ENCODE measurements around the gene ARHGAP42.

DNA sequence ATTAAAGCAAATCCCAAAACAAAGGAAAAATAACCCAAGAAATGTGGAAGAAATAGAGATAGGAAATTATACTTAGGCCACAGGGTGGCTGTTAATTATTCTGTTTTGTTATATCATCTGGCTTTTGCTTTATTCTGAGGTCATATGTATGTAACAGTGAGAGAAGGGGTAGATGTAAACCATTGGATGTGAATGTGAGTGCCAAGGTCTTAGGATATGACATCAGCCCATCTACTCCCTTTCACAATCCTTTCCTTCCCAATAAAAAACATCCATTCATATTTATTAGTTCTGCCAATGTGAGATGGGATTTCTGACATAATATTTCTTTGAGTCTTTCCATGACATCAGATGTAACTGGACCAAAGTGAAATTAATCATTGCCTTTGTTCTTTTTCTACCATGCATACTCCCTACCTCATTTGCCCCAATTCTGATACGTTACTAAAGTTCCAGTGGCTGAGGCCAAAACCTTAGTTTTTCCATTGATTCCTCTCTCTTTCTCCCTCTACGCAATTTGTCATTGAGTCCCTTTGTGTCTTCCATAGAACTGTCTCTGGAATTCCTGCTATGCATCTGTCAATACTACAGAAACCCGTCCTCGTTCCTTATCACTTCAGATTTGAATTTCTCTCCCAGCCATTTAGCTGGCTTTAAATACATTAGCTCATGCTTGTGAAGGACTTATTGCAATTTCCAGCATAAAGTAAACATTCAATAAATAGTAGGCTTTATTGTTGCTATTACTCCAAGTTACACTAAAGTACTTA lies 170.3 kb downstream of the ARHGAP42 start:
- TF ChIP-seq, protein P1, sequence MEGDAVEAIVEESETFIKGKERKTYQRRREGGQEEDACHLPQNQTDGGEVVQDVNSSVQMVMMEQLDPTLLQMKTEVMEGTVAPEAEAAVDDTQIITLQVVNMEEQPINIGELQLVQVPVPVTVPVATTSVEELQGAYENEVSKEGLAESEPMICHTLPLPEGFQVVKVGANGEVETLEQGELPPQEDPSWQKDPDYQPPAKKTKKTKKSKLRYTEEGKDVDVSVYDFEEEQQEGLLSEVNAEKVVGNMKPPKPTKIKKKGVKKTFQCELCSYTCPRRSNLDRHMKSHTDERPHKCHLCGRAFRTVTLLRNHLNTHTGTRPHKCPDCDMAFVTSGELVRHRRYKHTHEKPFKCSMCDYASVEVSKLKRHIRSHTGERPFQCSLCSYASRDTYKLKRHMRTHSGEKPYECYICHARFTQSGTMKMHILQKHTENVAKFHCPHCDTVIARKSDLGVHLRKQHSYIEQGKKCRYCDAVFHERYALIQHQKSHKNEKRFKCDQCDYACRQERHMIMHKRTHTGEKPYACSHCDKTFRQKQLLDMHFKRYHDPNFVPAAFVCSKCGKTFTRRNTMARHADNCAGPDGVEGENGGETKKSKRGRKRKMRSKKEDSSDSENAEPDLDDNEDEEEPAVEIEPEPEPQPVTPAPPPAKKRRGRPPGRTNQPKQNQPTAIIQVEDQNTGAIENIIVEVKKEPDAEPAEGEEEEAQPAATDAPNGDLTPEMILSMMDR (IDR thresholded peaks at IDR 0.05; ENCODE audit: insufficient read depth, low read length): no peak
- TF ChIP-seq POLR2AphosphoS5 (IDR thresholded peaks at IDR 0.05; ENCODE audit: low read depth): no peak
- TF ChIP-seq GABPA (IDR thresholded peaks at IDR 0.05; ENCODE audit: low read depth): no peak
- TF ChIP-seq, protein P2, sequence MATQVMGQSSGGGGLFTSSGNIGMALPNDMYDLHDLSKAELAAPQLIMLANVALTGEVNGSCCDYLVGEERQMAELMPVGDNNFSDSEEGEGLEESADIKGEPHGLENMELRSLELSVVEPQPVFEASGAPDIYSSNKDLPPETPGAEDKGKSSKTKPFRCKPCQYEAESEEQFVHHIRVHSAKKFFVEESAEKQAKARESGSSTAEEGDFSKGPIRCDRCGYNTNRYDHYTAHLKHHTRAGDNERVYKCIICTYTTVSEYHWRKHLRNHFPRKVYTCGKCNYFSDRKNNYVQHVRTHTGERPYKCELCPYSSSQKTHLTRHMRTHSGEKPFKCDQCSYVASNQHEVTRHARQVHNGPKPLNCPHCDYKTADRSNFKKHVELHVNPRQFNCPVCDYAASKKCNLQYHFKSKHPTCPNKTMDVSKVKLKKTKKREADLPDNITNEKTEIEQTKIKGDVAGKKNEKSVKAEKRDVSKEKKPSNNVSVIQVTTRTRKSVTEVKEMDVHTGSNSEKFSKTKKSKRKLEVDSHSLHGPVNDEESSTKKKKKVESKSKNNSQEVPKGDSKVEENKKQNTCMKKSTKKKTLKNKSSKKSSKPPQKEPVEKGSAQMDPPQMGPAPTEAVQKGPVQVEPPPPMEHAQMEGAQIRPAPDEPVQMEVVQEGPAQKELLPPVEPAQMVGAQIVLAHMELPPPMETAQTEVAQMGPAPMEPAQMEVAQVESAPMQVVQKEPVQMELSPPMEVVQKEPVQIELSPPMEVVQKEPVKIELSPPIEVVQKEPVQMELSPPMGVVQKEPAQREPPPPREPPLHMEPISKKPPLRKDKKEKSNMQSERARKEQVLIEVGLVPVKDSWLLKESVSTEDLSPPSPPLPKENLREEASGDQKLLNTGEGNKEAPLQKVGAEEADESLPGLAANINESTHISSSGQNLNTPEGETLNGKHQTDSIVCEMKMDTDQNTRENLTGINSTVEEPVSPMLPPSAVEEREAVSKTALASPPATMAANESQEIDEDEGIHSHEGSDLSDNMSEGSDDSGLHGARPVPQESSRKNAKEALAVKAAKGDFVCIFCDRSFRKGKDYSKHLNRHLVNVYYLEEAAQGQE (IDR thresholded peaks at IDR 0.05; ENCODE audit: insufficient replicate concordance, low read depth): no peak

Data from HL-60 (cell line).